ENCODE data around the gene GDI1.

GDI1 gene

GRCh38 chrX:154409222-154409871 lies 27.6 kb upstream of the GDI1 start, which contains the start of gene DNASE1L1:
TSS of gene DNASE1L1 (minus strand) at chrX:154409254. CDS start at chrX:154405568, 3,686 bp downstream.
- no peak within 1 kb of the TSS for H3K4me3 ChIP-seq (ENCODE audit: low read length, poor library complexity, severe bottlenecking)
- no peaks in the 10 kb centered on the region for H3K36me3 ChIP-seq (ENCODE audit: insufficient read depth, low read length)

GRCh38 chrX:154411981-154412340 lies 25.0 kb upstream of the GDI1 start:
- peaks cover 8% of the 10 kb centered on the region; the same call in 1 of the 2 replicates for H3K79me2 ChIP-seq (ENCODE audit: insufficient read depth, low read length)
- H4K20me1 ChIP-seq (ENCODE audit: insufficient read depth, low read length, poor library complexity, severe bottlenecking) = no peaks in the 10 kb centered on the region
- H3K4me3 ChIP-seq (ENCODE audit: low read length, poor library complexity, severe bottlenecking) = peak overlapping the region; percentile 92
- H3K9ac ChIP-seq (ENCODE audit: low read depth, low read length, poor library complexity, severe bottlenecking) = peak overlapping the region; percentile 93
- H3F3A ChIP-seq (ENCODE audit: low read depth) = no peaks in the 10 kb centered on the region
- no peaks in the 10 kb centered on the region for H3K4me1 ChIP-seq (ENCODE audit: insufficient read depth, low read length, poor library complexity, severe bottlenecking)
- H2AFZ ChIP-seq (ENCODE audit: low read length) = peak overlapping the region; percentile 75; the same call in 1 of the 2 replicates
- no peaks in the 10 kb centered on the region for H3K9me3 ChIP-seq (ENCODE audit: insufficient read depth, low read depth, low read length)
- no peaks in the 10 kb centered on the region for H3K9me2 ChIP-seq (replicated peaks; ENCODE audit: low read depth, low read length)
- TF ChIP-seq CTCF (conservative IDR thresholded peaks at IDR 0.05; ENCODE audit: low read length) (no peak), EZH2phosphoT487 (IDR thresholded peaks at IDR 0.05; ENCODE audit: borderline replicate concordance) (no peak)
- H3K4me2 ChIP-seq (ENCODE audit: low read depth, low read length, poor library complexity, severe bottlenecking) = peak overlapping the region; percentile 84
- H3K36me3 ChIP-seq (ENCODE audit: insufficient read depth, low read length) = no peaks in the 10 kb centered on the region
- no peaks in the 10 kb centered on the region for H3K27me3 ChIP-seq (ENCODE audit: insufficient read depth, low read length, poor library complexity, severe bottlenecking)

More at GRCh38 chrX:154409222-154409871, 27.6 kb upstream of the GDI1 start, which contains the start of gene DNASE1L1:
- no peaks in the 10 kb centered on the region for H3K9me2 ChIP-seq (replicated peaks; ENCODE audit: low read depth, low read length)
- H3K9me3 ChIP-seq (ENCODE audit: insufficient read depth, low read depth, low read length) = no peaks in the 10 kb centered on the region
- H3K9ac ChIP-seq (ENCODE audit: low read depth, low read length, poor library complexity, severe bottlenecking) = no peak within 1 kb of the TSS
- H4K20me1 ChIP-seq (ENCODE audit: insufficient read depth, low read length, poor library complexity, severe bottlenecking) = no peaks in the 10 kb centered on the region
- no peaks in the 10 kb centered on the region for H3K4me1 ChIP-seq (ENCODE audit: insufficient read depth, low read length, poor library complexity, severe bottlenecking)
- H3F3A ChIP-seq (ENCODE audit: low read depth) = no peaks in the 10 kb centered on the region
- H3K4me2 ChIP-seq (ENCODE audit: low read depth, low read length, poor library complexity, severe bottlenecking) = no peak within 1 kb of the TSS
- TF ChIP-seq CTCF (conservative IDR thresholded peaks at IDR 0.05; ENCODE audit: low read length) (no peak), EZH2phosphoT487 (IDR thresholded peaks at IDR 0.05; ENCODE audit: borderline replicate concordance) (no peak)
- H2AFZ ChIP-seq (ENCODE audit: low read length) = no peak within 1 kb of the TSS
- H3K79me2 ChIP-seq (ENCODE audit: insufficient read depth, low read length) = peaks cover 8% of the 10 kb centered on the region; the same call in 1 of the 2 replicates
- no peaks in the 10 kb centered on the region for H3K27me3 ChIP-seq (ENCODE audit: insufficient read depth, low read length, poor library complexity, severe bottlenecking)

GRCh38 chrX:154412468-154412867 lies 24.5 kb upstream of the GDI1 start:
- Histone ChIP-seq H3K9me2 (replicated peaks; ENCODE audit: low read depth, low read length) (no peaks in the 10 kb centered on the region), H3K27me3 (ENCODE audit: insufficient read depth, low read length, poor library complexity, severe bottlenecking) (no peaks in the 10 kb centered on the region), H3K4me3 (ENCODE audit: low read length, poor library complexity, severe bottlenecking) (peak overlapping the region; percentile 92), H3K9ac (ENCODE audit: low read depth, low read length, poor library complexity, severe bottlenecking) (peak overlapping the region; percentile 93), H4K20me1 (ENCODE audit: insufficient read depth, low read length, poor library complexity, severe bottlenecking) (no peaks in the 10 kb centered on the region), H3K4me2 (ENCODE audit: low read depth, low read length, poor library complexity, severe bottlenecking) (peak overlapping the region; percentile 84), H3K36me3 (ENCODE audit: insufficient read depth, low read length) (no peaks in the 10 kb centered on the region), H3K9me3 (ENCODE audit: insufficient read depth, low read depth, low read length) (no peaks in the 10 kb centered on the region), H3F3A (ENCODE audit: low read depth) (no peaks in the 10 kb centered on the region), H3K79me2 (ENCODE audit: insufficient read depth, low read length) (peaks cover 8% of the 10 kb centered on the region; the same call in 1 of the 2 replicates), H3K4me1 (ENCODE audit: insufficient read depth, low read length, poor library complexity, severe bottlenecking) (no peaks in the 10 kb centered on the region), H2AFZ (ENCODE audit: low read length) (peak overlapping the region; percentile 75; the same call in 1 of the 2 replicates)
- TF ChIP-seq CTCF (conservative IDR thresholded peaks at IDR 0.05; ENCODE audit: low read length) = no peak
- TF ChIP-seq EZH2phosphoT487 (IDR thresholded peaks at IDR 0.05; ENCODE audit: borderline replicate concordance) = no peak
